Prostate gland (tissue), 2 donors: Measurements from ENCODE around the gene NGFR.

Experiments
- POLR2A ChIP-seq: fragments of 450-650 bp; IDR thresholded peaks from one replicate; pipeline ENCODE4 v1.6.1; 2016; ENCODE audit warnings: antibody characterized with exemption, mild to moderate bottlenecking
- TF ChIP-seq, protein P1 (sequence below), 4 experiments: fragments of 200-600 bp in 2 of 4; fragments of 450-650 bp in 2 of 4; sonication (generic) in 2 of 4; IDR thresholded peaks; 1 replicate in 3 of 4; 2 replicates in 1 of 4; pipeline ENCODE4 v1.5.1; 2016 to 2019; ENCODE audit warnings: antibody characterized with exemption in 4 of 4, mild to moderate bottlenecking in 2 of 4, moderate library complexity in 2 of 4

DNA sequence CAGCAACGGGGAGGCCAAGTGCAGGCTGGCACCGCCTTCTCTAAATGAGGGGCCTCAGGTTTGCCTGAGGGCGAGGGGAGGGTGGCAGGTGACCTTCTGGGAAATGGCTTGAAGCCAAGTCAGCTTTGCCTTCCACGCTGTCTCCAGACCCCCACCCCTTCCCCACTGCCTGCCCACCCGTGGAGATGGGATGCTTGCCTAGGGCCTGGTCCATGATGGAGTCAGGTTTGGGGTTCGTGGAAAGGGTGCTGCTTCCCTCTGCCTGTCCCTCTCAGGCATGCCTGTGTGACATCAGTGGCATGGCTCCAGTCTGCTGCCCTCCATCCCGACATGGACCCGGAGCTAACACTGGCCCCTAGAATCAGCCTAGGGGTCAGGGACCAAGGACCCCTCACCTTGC is 18.5 kb downstream of the NGFR start:
- TF ChIP-seq, protein P1, sequence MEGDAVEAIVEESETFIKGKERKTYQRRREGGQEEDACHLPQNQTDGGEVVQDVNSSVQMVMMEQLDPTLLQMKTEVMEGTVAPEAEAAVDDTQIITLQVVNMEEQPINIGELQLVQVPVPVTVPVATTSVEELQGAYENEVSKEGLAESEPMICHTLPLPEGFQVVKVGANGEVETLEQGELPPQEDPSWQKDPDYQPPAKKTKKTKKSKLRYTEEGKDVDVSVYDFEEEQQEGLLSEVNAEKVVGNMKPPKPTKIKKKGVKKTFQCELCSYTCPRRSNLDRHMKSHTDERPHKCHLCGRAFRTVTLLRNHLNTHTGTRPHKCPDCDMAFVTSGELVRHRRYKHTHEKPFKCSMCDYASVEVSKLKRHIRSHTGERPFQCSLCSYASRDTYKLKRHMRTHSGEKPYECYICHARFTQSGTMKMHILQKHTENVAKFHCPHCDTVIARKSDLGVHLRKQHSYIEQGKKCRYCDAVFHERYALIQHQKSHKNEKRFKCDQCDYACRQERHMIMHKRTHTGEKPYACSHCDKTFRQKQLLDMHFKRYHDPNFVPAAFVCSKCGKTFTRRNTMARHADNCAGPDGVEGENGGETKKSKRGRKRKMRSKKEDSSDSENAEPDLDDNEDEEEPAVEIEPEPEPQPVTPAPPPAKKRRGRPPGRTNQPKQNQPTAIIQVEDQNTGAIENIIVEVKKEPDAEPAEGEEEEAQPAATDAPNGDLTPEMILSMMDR (IDR thresholded peaks at IDR 0.05), result no peak
- no peak for TF ChIP-seq POLR2A
